ENCODE measurements around the gene S100PBP.

S100PBP gene

GRCh38 chr1:32830092-32830852, 12.8 kb downstream of the S100PBP start:
- DNase-seq: no peak

- no peak for DNase-seq
These were observed 14.4 kb downstream of the S100PBP start for GRCh38 chr1:32831878-32832277.

GRCh38 chr1:32848354-32849063, 31.1 kb downstream of the S100PBP start:
- no peak for DNase-seq

- no peak for DNase-seq
These were observed 38.6 kb downstream of the S100PBP start for GRCh38 chr1:32855861-32856617.

- DNase-seq: no peak
These were observed 40.7 kb downstream of the S100PBP start for GRCh38 chr1:32858136-32858535.

- no peak for DNase-seq
These were observed 41.3 kb downstream of the S100PBP start for GRCh38 chr1:32858791-32859190.

- no peak for DNase-seq
These were observed 42.5 kb downstream of the S100PBP start for GRCh38 chr1:32859915-32860314.

- DNase-seq: no peak
These were observed 43.1 kb downstream of the S100PBP start for GRCh38 chr1:32860566-32860965.

- no peak for DNase-seq
These were observed 44.6 kb downstream of the S100PBP start for GRCh38 chr1:32861904-32862695.

GRCh38 chr1:32863218-32863880, 45.9 kb downstream of the S100PBP start:
- DNase-seq: no peak

GRCh38 chr1:32863881-32864245, 46.4 kb downstream of the S100PBP start:
- DNase-seq: no peak

- DNase-seq: no peak
These were observed 47.0 kb downstream of the S100PBP start for GRCh38 chr1:32864375-32865019.

- DNase-seq: no peak
These were observed 48.4 kb downstream of the S100PBP start for GRCh38 chr1:32865639-32866405.

- DNase-seq: no peak
These were observed 49.7 kb downstream of the S100PBP start for GRCh38 chr1:32867151-32867550.

- DNase-seq: no peak
These were observed 50.2 kb downstream of the S100PBP start for GRCh38 chr1:32867671-32868070.

GRCh38 chr1:32868085-32868484, 50.6 kb downstream of the S100PBP start:
- DNase-seq: no peak

- no peak for DNase-seq
These were observed 51.5 kb downstream of the S100PBP start for GRCh38 chr1:32868806-32869455.

GRCh38 chr1:32869923-32870614, 52.6 kb downstream of the S100PBP start:
- no peak for DNase-seq

GRCh38 chr1:32870615-32871363, 53.3 kb downstream of the S100PBP start, which contains the start of gene FNDC5:
TSS of gene FNDC5 (minus strand) at chr1:32870912.
- DNase-seq: no peak
